ENCODE results near the gene RYR1. TPM values are rescaled to one million over a fixed set of nuclear protein-coding genes. Genes with fewer than 3 reads are reported as not detected.
"Not testable (repeated sequence)": the region's sequence is repeated elsewhere in the genome, so short reads cannot be mapped to it uniquely, and the experiment has no call there.

Gene RYR1
- total RNA-seq, 1 experiment from 2014 or later: not detected

- Histone ChIP-seq H3K4me1 (replicated peaks) (no peaks in the 10 kb centered on the region), H3K9me3 (replicated peaks) (no peaks in the 10 kb centered on the region; the same call in 1 of the 2 replicates), H3K27me3 (replicated peaks) (peaks cover 4% of the 10 kb centered on the region; the same call in 1 of the 2 replicates), H3K27ac (no peak overlapping the region), H3K4me3 (no peak overlapping the region), H3K36me3 (no peaks in the 10 kb centered on the region)
- no peak for DNase-seq (ENCODE audit: low read depth in 1 of 2, low spot score in 2 of 2)
These were observed 32.6 kb downstream of the RYR1 start for GRCh38 chr19:38466050-38466449.

DNA sequence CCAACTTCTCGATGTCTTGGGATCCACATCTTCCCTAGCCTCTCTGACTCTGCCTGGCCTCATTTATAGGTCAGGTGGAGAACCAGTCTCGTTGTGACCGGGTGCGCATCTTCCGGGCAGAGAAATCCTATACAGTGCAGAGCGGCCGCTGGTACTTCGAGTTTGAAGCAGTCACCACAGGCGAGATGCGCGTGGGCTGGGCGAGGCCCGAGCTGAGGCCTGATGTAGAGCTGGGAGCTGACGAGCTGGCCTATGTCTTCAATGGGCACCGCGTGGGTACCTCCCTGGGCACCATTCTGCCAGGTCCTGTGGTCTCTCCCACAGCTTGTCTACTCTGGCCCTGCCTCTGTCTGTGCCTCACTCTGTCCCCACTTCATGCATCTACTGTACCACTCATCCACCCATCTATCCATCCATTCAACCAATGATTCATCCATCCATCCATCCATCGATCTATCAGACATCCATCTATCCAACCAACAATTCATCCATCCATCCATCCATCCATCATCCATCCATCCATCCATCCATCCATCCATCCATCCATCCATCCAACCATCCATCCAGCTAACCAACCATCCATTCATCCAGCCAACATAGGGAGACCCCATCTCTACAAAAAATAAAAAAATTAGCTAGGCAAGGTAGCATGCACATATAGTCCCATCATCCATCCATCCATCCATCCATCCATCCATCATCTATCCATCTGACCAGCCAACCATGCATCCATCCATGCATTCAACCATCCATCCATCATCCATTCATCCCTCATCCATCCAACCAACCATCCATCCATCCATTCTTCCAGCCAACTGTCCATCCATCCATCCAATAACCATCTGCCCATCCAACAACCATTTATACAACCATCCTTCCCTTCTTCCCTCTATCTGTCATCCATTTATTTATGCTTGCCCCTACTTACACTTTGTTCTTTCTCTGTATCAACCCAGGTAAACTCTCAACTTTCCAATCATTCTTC is 34.3 kb downstream of the RYR1 start:
- no peak overlapping the region for H3K4me3 ChIP-seq
- no peaks in the 10 kb centered on the region for H3K36me3 ChIP-seq
- peaks cover 7% of the 10 kb centered on the region; the same call in 1 of the 2 replicates for H3K27me3 ChIP-seq (replicated peaks)
- H3K27ac ChIP-seq: no peak overlapping the region
- H3K4me1 ChIP-seq (replicated peaks): no peaks in the 10 kb centered on the region
- DNase-seq (ENCODE audit: low read depth in 1 of 2, low spot score in 2 of 2): no peak
- H3K9me3 ChIP-seq (replicated peaks): no peaks in the 10 kb centered on the region; the same call in 1 of the 2 replicates

DNA sequence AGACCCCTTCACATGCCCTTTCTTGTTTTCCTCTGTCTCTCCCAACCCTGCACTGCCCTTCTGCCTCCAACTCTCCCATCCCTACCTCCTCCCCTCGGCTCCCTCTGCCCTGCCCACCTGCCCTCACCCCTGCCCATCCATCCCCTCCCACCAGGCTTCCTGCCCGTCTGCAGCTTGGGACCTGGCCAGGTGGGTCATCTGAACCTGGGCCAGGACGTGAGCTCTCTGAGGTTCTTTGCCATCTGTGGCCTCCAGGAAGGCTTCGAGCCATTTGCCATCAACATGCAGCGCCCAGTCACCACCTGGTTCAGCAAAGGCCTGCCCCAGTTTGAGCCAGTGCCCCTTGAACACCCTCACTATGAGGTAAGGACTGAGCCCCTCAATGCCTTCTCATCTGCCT is 35.7 kb downstream of the RYR1 start:
- H3K9me3 ChIP-seq (replicated peaks): no peaks in the 10 kb centered on the region; the same call in 1 of the 2 replicates
- H3K27me3 ChIP-seq (replicated peaks): peaks cover 7% of the 10 kb centered on the region; the same call in 1 of the 2 replicates
- no peaks in the 10 kb centered on the region for H3K4me1 ChIP-seq (replicated peaks)
- H3K36me3 ChIP-seq: no peaks in the 10 kb centered on the region
- DNase-seq (ENCODE audit: low read depth in 1 of 2, low spot score in 2 of 2): no peak
- no peak overlapping the region for H3K4me3 ChIP-seq
- no peak overlapping the region for H3K27ac ChIP-seq

DNA sequence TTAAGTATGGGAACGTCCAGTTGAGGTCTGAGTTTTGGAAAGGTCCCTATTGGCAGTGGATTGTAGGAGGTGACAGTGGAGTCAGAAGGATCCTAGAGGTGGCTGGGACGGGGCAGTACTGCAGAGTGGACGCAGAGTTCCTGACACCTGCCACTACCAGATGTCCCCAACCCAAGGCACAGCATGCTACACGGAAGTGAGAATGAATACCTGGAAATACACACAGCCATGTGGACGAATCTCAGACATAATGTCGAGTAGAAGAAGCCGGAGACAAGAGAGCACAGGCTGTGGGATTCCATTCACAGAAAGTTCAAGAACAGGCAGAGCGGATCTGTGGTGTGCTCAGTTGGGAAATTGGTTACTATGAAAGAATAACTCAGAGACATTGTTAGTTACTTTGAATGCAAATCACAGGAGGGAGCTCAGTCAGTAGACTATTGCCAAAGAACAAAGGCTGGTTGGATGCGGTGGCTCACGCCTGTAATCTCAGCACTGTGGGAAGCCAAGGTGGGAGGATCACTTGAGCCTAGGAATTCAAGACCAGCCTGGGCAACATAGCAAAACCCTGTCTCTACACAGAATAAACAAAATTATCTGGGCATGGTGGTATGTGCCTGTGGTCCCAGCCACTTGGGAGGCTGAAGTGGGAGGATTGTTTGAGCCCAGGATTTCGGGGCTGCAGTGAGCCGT is 37.4 kb downstream of the RYR1 start:
- no peaks in the 10 kb centered on the region for H3K36me3 ChIP-seq
- H3K4me3 ChIP-seq: no peak overlapping the region
- H3K27me3 ChIP-seq (replicated peaks): peaks cover 7% of the 10 kb centered on the region; the same call in 1 of the 2 replicates
- no peaks in the 10 kb centered on the region for H3K4me1 ChIP-seq (replicated peaks)
- DNase-seq (ENCODE audit: low read depth in 1 of 2, low spot score in 2 of 2): no peak
- H3K9me3 ChIP-seq (replicated peaks): no peaks in the 10 kb centered on the region; the same call in 1 of the 2 replicates
- no peak overlapping the region for H3K27ac ChIP-seq

DNA sequence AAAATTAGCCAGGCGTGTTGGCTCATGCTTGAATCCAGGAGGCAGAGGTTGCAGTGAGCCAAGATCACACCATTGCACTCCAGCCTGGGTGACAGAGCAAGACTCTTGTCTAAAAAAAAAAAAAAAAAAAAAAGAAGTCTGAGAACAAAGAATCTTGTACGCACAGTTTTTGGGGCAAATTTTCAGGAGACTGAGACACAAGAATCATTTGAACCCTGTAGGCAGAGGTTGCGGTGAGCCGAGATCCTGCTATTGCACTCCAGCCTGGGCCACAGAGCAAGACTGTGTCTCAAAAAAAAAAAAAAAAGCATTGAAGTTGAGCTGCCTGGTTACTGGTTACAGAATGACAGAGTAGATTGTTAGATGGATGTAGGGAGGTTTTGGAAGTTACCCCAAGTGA is 39.2 kb downstream of the RYR1 start:
- peaks cover 15% of the 10 kb centered on the region; the same call in 1 of the 2 replicates for H3K27me3 ChIP-seq (replicated peaks)
- not testable (repeated sequence) for H3K9me3 ChIP-seq (replicated peaks); H3K4me1 ChIP-seq (replicated peaks); H3K4me3 ChIP-seq; DNase-seq (ENCODE audit: low read depth in 1 of 2, low spot score in 2 of 2); H3K27ac ChIP-seq; H3K36me3 ChIP-seq

- Histone ChIP-seq H3K9me3 (replicated peaks) (no peaks in the 10 kb centered on the region), H3K27ac (no peak overlapping the region), H3K36me3 (no peaks in the 10 kb centered on the region), H3K27me3 (replicated peaks) (peaks cover 15% of the 10 kb centered on the region; the same call in 1 of the 2 replicates), H3K4me1 (replicated peaks) (no peaks in the 10 kb centered on the region), H3K4me3 (no peak overlapping the region)
- no peak for DNase-seq (ENCODE audit: low read depth in 1 of 2, low spot score in 2 of 2)
These were observed 39.7 kb downstream of the RYR1 start for GRCh38 chr19:38473201-38473600.

DNA sequence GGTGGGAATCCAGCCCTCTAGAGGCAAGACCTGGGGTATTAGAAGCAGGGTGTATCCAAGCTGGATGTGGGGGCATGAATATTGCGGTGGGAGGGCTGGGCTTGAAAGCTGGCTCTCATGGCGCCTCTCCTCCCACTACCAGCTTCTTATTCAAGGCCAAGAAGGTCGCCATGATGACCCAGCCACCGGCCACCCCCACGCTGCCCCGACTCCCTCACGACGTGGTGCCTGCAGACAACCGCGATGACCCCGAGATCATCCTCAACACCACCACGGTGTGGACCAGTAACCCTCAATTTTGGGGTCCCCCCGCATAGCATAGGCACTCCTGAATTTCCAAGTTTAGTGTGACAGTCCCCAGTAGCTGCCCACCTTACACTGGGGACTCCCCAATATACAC is 41.7 kb downstream of the RYR1 start:
- H3K27ac ChIP-seq: no peak overlapping the region
- H3K36me3 ChIP-seq: no peaks in the 10 kb centered on the region
- H3K4me3 ChIP-seq: no peak overlapping the region
- no peaks in the 10 kb centered on the region for H3K9me3 ChIP-seq (replicated peaks)
- peaks cover 17% of the 10 kb centered on the region; the same call in 1 of the 2 replicates for H3K27me3 ChIP-seq (replicated peaks)
- H3K4me1 ChIP-seq (replicated peaks): no peaks in the 10 kb centered on the region
- no peak for DNase-seq (ENCODE audit: low read depth in 1 of 2, low spot score in 2 of 2)

GRCh38 chr19:38478273-38478971 is 44.9 kb downstream of the RYR1 start:
- Histone ChIP-seq H3K4me3 (no peak overlapping the region), H3K36me3 (no peaks in the 10 kb centered on the region), H3K27me3 (replicated peaks) (0 out of 2 replicates have a peak, but pooled peaks cover 10% of the 10 kb centered on the region), H3K27ac (no peak overlapping the region), H3K9me3 (replicated peaks) (no peaks in the 10 kb centered on the region), H3K4me1 (replicated peaks) (no peaks in the 10 kb centered on the region)
- DNase-seq (ENCODE audit: low read depth in 1 of 2, low spot score in 2 of 2): no peak

DNA sequence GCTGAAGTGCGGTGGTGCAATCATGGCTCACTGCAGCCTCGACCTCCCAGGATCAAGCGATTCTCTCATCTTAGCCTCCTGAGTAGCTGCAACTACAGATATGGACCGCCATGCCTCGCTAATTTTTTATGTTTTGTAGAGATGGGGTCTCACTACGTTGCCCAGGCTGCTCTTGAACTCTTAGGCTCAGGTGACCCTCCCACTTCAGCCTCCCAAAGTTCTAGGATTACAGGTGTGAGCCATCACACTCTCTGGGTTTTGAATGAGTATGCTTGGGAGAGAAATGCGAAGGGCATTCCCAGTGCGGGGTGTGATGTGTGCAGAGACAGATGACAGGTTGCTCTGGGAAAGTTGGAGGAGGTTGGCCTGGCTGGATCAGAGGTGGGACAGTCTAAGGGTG is 49.0 kb downstream of the RYR1 start:
- Histone ChIP-seq H3K36me3 (no peaks in the 10 kb centered on the region), H3K4me3 (no peak overlapping the region), H3K4me1 (replicated peaks) (no peaks in the 10 kb centered on the region), H3K27me3 (replicated peaks) (0 out of 2 replicates have a peak, but pooled peaks cover 2% of the 10 kb centered on the region), H3K27ac (no peak overlapping the region), H3K9me3 (replicated peaks) (no peaks in the 10 kb centered on the region)
- DNase-seq (ENCODE audit: low read depth in 1 of 2, low spot score in 2 of 2): no peak

DNA sequence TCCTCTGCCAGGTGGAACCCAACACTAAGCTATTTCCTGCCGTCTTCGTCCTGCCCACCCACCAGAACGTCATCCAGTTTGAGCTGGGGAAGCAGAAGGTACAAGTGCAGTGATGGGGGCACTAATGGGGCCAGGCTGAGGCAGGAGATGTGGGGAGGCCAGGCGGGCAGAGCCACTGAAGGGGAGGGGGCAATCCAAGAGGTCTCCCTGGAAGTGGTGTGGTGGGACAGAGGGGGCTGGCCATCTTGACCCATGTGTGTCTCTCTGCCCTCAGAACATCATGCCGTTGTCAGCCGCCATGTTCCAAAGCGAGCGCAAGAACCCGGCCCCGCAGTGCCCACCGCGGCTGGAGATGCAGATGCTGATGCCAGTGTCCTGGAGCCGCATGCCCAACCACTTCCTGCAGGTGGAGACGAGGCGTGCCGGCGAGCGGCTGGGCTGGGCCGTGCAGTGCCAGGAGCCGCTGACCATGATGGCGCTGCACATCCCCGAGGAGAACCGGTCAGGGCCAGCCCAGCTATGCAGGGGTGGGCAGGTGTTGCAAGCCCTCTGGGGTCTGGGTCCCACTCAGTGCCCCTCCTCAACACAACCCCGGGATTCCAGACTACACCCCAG is 49.6 kb downstream of the RYR1 start:
- H3K4me3 ChIP-seq: no peak overlapping the region
- H3K4me1 ChIP-seq (replicated peaks): no peaks in the 10 kb centered on the region
- no peaks in the 10 kb centered on the region for H3K36me3 ChIP-seq
- H3K27ac ChIP-seq: no peak overlapping the region
- DNase-seq (ENCODE audit: low read depth in 1 of 2, low spot score in 2 of 2): no peak
- no peaks in the 10 kb centered on the region for H3K9me3 ChIP-seq (replicated peaks)
- 0 out of 2 replicates have a peak, but pooled peaks cover 2% of the 10 kb centered on the region for H3K27me3 ChIP-seq (replicated peaks)

GRCh38 chr19:38484747-38485146 is 51.3 kb downstream of the RYR1 start:
- H3K4me3 ChIP-seq: no peak overlapping the region
- no peak for DNase-seq (ENCODE audit: low read depth in 1 of 2, low spot score in 2 of 2)
- no peaks in the 10 kb centered on the region for H3K4me1 ChIP-seq (replicated peaks)
- H3K36me3 ChIP-seq: no peaks in the 10 kb centered on the region
- no peaks in the 10 kb centered on the region for H3K9me3 ChIP-seq (replicated peaks)
- H3K27me3 ChIP-seq (replicated peaks): no peaks in the 10 kb centered on the region
- no peak overlapping the region for H3K27ac ChIP-seq

DNA sequence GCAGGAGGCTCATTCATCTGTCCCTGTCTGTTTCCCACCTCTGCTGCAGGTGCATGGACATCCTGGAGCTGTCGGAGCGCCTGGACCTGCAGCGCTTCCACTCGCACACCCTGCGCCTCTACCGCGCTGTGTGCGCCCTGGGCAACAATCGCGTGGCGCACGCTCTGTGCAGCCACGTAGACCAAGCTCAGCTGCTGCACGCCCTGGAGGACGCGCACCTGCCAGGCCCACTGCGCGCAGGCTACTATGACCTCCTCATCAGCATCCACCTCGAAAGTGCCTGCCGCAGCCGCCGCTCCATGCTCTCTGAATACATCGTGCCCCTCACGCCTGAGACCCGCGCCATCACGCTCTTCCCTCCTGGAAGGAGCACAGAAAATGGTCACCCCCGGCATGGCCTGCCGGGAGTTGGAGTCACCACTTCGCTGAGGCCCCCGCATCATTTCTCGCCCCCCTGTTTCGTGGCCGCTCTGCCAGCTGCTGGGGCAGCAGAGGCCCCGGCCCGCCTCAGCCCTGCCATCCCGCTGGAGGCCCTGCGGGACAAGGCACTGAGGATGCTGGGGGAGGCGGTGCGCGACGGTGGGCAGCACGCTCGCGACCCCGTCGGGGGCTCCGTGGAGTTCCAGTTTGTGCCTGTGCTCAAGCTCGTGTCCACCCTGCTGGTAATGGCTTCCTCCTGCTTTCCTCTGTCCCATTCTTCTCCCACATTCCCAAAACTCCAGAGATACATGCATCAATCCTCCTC is 52.2 kb downstream of the RYR1 start:
- no peak for DNase-seq (ENCODE audit: low read depth in 1 of 2, low spot score in 2 of 2)

More for the DNA sequence above, 52.2 kb downstream of the RYR1 start:
- H3K27ac ChIP-seq: no peak overlapping the region
- H3K36me3 ChIP-seq: no peaks in the 10 kb centered on the region
- no peaks in the 10 kb centered on the region; the same call in 1 of the 2 replicates for H3K9me3 ChIP-seq (replicated peaks)
- no peak overlapping the region for H3K4me3 ChIP-seq
- no peaks in the 10 kb centered on the region for H3K4me1 ChIP-seq (replicated peaks)
- no peaks in the 10 kb centered on the region; the same call in 1 of the 2 replicates for H3K27me3 ChIP-seq (replicated peaks)
